NCI-H748 (cell line): ENCODE measurements around the gene STKLD1.

Experiments used
- DNase-seq: peaks from one replicate; lab custom pipeline; 2025; ENCODE audit not compliant: unreplicated experiment; lab: John Stamatoyannopoulos, UW

STKLD1 gene

DNA sequence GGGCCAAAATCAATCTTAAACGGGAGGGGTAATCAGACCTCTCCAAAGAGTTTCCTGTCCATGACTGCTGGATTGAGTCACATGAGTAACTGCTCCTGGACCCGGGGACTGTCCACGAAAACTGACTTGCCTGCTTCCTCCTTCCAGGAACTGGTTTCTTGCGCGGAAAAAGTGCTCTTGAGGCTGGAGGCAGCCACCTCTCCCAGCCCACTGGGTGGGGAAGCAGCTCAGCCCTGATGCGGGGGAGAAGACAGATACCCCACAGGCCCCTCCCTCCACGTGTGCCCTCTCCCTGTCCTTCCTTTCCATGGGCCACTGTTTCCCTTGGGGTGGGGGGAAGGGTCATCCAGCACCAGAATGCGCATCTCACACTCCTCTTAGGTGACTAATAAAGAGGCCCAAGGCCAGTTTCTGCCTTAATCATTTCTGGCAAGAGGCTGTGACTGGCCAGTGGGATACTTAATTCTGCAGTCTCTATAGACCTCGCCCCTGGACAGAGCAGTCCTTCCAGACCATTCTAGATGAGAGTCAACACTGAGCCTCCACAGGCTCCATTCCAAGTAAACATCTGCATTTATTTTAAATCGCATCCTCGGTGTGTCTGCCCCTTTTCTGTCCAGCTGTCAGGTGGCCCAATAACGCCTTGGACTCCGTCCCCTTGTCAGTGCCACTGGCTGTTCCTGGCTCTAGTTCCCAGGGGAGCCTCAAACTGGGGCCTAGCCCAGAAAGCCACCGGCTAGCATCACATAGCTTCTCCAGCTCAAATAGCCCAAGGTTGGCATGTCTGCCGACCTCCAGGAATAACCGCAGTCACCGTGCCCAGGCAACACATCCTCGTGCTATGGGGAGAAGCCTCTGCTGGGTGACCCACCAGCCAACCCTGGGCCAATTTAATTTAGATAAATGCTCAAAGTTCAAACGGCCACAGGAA lies 29.6 kb downstream of the STKLD1 start:
- no peak for DNase-seq

DNA sequence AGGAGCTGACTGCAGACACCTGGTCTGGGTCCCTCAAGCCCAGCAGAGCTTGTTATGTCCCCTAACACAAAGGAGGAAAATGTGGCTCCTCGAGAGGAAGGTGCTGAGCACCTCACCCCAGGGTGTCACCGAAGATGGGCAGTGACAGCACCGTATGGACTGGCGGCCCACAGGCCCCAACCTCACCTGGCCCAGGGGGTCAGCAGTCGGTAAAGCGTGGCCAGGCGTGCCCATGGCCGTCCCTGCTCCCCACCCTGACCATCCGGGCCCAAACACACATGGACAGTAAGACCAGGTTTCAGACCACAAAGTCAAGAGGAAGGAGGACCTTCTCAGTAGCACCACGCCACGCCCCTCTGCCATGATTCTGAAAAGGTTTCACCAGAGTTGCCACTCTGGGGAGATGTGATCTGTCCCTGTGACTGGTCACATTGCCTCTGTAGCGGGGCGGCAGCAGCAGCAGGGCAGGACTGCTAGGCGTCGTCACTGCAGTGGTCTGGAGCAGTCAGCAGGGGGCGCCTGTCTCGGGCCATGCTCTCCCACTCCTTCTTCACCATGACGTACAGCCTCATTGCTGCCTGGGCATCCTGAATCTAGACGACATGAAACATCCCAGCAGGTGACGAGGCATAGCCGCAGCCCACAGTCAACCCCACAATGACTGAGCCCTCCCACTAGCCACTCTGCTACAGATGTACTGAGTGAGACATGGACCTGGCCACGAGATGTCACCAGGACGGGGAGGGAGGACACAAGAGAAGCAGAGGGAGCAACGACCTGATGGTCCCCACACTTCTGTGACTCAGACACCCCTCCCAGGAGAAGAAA lies 30.5 kb downstream of the STKLD1 start:
- DNase-seq = peak; percentile 64

DNA sequence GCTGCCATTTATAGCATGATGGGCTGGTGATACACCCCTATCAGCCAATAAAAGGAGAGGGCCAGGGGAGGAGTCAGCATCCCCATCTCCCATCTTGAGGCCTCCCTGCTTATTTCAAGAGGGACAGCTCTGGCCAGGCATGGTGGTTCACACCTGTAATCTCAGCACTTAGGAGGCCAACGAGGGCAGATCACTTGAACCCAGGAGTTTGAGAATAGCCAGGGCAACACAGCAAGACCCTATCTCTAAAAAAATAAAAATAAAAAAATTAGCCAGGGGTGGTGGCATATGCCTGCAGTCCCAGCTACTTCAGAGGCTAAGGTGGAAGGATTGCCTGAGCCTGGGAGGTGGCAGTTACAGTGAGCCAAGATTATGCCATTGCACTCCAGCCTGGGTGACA lies 31.9 kb downstream of the STKLD1 start:
- no peak for DNase-seq

DNA sequence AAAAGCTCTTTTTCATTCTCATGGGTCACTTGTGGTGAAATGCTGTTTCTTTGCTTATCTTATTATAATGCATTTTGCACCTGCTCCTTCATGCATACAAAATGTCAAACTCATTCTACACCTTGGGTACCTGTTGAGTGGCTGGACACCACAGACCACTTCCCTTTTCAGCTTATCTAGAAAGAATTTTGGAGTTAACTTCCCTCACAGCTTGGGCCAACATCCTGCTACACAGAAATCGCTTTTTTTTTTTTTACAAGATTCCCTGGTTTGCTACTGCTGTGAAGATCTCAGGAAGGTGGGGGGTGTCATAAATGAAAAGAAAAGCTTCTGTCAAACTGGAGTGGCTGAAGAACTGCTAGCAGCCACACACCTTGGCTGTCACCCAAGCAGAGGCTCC lies 39.0 kb downstream of the STKLD1 start:
- DNase-seq = no peak

DNA sequence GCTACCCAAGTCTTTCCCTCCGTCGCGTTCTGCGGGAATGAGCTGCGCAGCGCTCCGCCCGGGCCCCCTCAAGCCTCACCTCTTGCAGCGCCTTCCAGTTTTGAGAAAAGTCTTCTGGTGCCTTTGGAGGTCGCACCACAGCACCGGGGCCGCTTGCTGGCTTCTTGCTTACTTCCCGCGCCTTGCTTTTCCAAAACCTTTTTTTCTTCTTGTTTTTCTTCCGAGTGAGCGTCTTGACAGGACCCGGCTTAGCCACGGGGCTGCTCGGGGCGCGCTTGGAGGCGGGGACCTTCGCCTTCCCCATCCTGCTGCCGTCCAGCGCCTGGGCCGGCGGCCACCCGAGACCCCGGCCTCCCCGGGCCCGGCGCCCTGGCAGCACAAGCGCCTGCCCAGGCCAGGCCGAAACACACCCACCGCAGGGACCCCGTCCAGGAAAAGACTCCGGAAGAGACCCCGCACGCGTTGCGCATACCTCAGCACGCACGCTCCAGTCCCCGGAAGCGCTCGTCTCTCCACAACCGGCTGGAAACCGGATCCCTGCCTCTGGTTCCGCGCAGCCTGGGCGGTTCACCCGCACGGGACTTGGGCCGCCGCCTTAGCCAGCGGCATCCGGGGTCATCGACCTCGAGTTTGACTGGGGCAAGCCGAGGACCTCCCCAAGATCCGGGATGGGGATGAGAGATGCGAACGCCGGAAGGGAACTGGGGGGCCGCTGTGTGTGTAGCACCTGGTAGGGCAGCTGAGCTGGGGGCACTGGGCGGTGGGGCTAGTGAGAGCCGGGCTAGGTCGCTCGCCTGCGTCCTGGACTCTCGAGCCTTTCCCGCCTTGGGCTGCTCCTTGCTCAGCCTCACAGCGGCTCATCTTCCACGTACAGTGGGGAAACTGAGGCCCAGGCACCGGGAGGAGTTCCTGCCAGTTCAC lies 41.6 kb downstream of the STKLD1 start, which contains the start of gene REXO4:
Gene REXO4, minus strand, starts transcription at position 470 of the 921 bp plus-strand sequence. Its CDS starts 166 bp downstream, at position 304.
- peak; percentile 90 for DNase-seq

DNA sequence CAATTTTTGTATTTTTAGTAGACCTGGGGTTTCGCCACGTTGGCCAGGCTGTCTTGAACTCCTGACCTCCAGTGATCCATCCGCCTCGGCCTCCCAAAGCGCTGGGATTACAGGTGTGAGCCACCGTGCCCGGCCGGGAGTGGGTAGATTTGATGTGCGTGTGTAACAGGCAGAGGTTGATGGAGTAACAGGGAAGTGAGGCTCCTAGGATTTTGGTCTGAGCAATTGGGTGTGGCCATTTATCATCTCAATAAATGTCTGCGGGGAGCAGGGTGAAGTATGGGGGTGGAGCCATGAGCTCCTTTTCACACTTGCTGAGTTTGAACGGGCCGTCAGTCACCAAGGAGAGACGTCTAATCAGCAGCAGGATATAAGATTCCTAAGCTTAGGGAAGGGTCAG lies 42.8 kb downstream of the STKLD1 start:
- no peak for DNase-seq

DNA sequence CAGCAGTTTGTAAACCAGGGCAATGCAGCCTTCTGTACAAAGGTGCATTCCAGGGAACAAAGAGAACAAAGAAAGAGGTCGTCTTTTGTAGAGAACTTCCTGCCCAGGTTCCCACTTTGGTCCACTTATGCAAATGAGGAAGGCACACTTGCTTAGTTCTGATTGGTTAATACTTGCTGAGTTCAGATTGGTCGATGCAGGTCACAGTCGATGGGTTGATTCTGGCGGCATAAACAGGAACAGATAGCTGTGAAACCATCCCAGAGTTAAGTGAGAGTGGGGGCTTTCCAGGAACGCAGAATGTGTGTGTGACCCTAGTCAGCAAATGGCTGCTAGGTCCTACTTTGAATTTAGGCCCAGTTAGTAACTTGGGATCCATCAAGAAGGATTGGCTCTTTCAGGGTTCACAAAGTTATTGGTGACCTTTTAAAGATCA lies 44.2 kb downstream of the STKLD1 start:
- DNase-seq = peak; percentile 11

DNA sequence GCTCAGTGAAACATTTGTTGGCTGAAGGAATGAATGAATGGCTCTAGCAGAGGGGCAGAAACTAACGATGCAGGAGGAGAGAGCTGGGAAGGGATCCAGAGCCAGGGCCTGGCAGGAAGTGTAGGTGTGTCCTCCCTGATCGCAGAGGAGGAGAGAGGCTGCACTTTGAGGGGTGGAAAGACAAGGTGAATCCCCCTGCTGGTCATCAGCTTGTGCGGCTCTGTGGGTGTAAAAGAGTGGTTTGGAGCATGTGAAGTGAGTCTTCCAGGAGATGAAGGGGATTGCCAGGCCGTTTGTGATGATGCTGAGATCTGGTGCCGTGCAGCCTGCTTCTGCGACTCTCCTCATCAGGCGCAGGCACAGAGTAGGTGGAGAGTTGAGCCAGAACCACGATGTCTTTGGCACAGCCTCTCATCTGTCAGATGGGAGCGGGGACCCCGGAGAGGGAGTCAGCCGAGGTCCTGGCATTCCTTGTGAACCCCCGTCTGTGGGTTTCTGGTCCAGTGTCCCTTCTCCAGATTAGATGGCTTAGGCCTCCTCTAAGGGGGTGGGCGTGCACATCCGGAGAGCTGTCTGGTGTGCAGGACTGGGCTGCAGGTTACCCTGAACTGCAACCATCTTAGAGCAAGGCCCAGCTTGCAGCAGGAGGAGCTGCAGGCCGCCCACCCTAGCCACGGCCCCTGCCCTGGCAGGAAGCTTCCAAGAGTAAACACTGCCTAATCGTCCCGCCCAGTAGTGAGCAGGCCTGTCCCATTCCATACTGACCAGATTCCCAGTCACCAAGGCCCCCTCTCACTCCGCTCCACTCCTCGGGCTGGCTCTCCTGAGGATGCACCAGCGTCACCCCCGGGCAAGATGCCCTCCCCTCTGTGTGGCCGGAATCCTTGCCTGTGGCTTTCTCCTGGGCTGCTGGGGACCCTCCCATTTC lies 45.7 kb downstream of the STKLD1 start, which contains the start of gene ADAMTS13:
Gene ADAMTS13, plus strand, starts transcription at position 753 of the 928 bp plus-strand sequence. Its CDS starts 77 bp downstream, at position 830.
- peak; percentile 18 for DNase-seq

DNA sequence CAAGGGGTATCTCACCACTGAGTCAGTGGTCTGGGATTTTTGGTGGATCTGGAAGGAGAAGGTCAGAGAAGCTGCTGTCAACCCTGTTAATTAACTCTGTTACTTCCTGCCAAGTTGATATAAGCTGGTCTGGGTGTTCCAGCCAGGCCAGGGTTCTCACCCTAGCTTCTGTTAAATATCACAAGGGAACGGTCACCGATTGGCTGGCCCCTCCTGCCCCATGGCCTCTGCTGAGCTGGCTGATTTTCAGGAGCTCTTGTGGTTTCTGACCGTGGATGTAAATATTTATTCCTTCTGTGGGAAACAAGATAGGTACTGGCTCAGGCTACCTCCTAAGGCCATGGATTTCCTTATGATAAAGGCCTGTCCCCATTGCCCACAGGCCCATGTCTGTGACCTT lies 47.0 kb downstream of the STKLD1 start:
- no peak for DNase-seq

DNA sequence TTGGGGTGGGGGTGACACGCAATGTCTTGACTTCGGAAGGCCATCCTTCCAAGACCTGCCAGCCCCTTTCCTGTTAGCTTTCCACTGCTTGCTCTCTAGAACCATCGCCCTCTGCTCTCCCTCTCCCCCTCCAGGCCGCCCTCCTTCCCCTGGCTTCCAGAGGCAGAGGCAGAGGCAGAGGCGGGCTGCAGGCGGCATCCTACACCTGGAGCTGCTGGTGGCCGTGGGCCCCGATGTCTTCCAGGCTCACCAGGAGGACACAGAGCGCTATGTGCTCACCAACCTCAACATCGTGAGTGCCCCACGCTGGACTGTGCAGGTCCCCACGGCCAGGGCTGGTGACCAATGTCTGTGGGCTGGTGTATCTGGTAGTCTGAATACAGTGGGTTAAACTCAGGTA lies 48.0 kb downstream of the STKLD1 start:
- DNase-seq = no peak

DNA sequence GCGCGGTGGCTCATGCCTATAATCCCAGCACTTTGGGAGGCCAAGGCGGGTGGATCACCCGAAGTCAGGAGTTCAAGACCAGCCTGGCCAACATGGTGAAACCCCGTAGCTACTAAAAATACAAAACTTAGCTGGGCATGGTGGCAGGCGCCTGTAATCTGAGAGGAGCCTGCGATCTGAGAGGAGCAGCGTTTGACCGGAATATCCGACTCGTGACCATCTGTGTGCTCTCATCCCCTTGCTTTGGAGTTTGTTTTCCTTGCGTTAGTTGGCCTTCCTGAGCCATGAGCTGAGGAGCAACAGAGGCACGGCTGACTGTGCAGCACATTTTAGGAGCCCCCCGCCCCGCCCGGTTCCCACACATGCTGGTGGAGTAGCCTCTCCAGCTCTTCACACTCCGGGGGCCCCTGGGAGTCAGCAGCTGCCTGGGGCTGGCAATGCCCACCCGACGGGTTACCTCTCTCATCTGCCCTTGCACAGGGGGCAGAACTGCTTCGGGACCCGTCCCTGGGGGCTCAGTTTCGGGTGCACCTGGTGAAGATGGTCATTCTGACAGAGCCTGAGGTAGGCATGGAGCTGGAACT lies 49.0 kb downstream of the STKLD1 start:
- no peak for DNase-seq

DNA sequence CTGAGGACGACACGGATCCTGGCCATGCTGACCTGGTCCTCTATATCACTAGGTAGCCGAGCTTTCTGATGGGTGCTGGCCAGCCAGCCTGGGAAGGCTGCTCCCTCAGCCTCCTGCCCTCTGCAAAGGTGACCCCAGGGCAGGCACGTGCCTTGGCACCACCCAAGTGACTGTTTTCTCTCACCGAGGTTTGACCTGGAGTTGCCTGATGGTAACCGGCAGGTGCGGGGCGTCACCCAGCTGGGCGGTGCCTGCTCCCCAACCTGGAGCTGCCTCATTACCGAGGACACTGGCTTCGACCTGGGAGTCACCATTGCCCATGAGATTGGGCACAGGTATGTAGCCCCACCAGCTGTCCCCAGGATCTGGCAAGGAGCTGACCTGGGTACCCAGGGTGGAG lies 49.8 kb downstream of the STKLD1 start:
- DNase-seq = no peak

DNA sequence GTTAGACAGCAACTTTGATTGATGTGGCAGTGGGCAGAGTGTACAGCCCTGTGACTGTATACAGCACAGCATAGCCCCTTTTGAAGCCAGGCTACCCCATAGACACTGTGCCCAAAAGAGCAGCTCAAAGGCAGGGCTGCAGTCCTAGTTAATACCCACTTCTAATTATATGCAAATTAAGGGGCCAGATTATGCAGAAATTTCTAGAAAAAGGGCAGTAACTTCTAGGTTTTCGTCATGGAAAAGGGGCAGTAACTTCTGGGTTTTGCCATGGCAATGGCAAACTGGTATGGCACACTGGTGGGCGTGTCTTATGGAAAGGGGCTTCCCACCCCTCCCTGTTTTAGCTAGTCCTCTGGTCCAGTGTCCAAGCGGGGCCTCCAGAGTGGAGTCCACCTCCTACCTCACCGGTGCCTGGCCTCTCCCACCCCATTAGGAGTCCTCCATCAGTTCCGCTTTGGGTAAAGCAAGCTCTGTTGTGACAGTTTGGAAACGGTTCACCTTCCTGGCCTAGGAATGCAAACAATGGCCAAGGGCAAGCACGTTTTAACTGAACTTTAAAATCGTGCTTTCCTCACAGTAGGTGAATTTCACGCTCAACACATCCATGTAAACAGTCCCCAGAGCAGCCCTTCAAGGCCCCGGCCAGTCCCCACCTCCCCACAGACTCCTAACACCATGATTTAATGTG lies 51.6 kb downstream of the STKLD1 start:
- peak; percentile 39 for DNase-seq

DNA sequence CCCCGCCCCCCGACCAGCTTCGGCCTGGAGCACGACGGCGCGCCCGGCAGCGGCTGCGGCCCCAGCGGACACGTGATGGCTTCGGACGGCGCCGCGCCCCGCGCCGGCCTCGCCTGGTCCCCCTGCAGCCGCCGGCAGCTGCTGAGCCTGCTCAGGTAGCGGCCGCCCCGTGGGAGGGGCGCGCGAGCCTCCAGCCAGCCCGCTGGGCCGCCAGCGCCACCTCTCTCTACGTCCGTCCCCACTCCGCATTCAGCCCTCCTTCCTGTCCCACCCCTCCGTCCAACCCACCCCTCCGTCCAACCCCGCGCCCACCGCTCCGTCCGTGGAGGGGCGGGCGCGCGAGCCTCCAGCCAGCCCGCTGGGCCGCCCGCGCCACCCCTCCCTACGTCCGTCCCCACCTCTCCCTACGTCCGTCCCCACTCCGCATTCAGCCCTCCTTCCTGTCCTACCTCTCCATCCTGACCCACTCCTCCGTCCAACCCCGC lies 52.5 kb downstream of the STKLD1 start:
- DNase-seq = peak; percentile 87

DNA sequence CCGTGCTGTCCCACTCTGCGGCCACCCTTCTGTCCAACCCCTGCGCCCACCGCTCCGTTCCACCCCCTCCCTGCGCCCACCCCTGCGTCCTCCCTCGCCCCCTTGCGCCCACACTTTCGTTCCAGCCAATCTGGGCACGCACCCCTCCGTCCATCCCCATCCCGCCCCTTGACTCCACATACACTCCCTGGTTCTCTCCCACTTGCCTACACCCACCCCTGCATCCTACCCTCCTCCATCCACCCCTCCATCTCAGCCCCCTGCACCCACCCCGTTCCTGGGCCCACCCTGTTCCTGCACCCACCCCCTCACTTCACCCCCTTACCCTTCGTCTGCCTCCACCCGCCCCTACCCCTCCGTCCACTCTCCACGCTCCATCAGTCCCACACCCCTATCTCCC lies 53.0 kb downstream of the STKLD1 start:
- DNase-seq = no peak

DNA sequence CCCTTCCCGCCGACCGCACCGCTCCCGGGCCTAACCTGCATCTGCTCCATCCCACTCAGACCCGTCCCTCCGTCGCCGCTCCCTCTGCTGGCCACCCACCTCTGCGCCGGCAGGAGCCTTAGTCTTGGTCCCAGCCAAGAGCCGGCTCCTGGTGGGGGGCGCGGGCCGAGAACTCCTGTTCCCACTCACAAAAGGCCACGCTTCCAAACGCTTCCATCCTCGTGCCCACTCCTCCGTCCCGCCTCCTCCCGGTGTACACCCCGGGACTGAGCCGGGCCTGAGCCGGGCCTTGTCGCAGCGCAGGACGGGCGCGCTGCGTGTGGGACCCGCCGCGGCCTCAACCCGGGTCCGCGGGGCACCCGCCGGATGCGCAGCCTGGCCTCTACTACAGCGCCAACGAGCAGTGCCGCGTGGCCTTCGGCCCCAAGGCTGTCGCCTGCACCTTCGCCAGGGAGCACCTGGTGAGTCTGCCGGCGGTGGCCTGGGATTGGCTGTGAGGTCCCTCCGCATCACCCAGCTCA lies 53.5 kb downstream of the STKLD1 start:
- DNase-seq = no peak

DNA sequence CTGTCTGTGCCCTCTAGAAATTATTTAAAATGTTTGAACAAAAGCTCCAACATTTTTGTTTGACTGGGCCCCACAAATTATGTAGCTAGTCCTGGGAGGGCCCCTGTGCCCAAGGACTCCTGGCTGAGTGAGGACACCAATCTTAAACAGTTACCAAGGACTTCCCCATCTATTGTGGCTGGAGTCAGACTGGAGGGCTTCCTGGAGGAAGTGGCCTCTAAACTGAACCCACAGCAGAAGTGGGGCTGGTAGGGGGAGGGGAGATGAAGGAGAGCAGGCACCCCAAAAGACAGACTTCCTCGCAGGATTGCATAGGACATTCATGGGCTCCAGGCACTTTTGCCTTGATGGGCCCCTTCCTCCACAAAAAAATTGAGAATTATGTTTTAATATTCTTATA lies 54.1 kb downstream of the STKLD1 start:
- DNase-seq = no peak

DNA sequence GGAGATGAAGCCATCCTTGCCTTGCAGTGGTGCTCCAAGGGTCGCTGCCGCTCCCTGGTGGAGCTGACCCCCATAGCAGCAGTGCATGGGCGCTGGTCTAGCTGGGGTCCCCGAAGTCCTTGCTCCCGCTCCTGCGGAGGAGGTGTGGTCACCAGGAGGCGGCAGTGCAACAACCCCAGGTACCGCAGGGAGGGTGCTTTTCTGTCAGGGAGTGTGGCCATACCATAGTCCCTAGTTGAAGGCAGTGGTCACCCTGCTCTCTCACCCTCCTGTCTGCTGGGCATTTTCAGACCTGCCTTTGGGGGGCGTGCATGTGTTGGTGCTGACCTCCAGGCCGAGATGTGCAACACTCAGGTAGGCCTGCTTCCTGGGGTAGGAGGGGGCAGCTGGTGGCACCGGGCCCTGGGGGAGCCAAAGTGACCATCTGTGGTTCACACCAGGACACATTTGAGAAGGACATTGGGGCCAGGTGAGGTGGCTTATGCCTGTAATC lies 57.2 kb downstream of the STKLD1 start:
- DNase-seq = no peak
